GM18873 (cell line): ENCODE results near the gene PTPRE.

ENCODE experiments used
- ATAC-seq: cut with Tn5 transposase; IDR thresholded peaks from one replicate; pipeline ENCODE4 v1.9.1; 2021; ENCODE audit warnings: mild to moderate bottlenecking, moderate library complexity, moderate number of reproducible peaks; ENCODE audit not compliant: unreplicated experiment, low FRiP score

Gene PTPRE

GRCh38 chr10:127882391-127882790 is 24.5 kb upstream of the PTPRE start:
- no peak for ATAC-seq

- no peak for ATAC-seq
Observed at GRCh38 chr10:127882801-127883459, 24.0 kb upstream of the PTPRE start.

GRCh38 chr10:127883516-127883915 is 23.4 kb upstream of the PTPRE start:
- no peak for ATAC-seq

GRCh38 chr10:127884501-127884900 is 22.4 kb upstream of the PTPRE start:
- ATAC-seq = no peak

GRCh38 chr10:127886371-127887051 is 20.4 kb upstream of the PTPRE start:
- ATAC-seq = no peak

- ATAC-seq = no peak
Observed at GRCh38 chr10:127887541-127888415, 19.1 kb upstream of the PTPRE start.

- ATAC-seq = no peak
Observed at GRCh38 chr10:127888521-127889312, 18.2 kb upstream of the PTPRE start.

- no peak for ATAC-seq
Observed at GRCh38 chr10:127889605-127890195, 17.2 kb upstream of the PTPRE start.

- no peak for ATAC-seq
Observed at GRCh38 chr10:127890216-127890615, 16.7 kb upstream of the PTPRE start.

- no peak for ATAC-seq
Observed at GRCh38 chr10:127890832-127891334, 16.0 kb upstream of the PTPRE start.

- ATAC-seq = no peak
Observed at GRCh38 chr10:127892743-127893142, 14.2 kb upstream of the PTPRE start, which contains the start of gene CLRN3. Gene CLRN3 (minus strand): TSS chr10:127892941. CDS start chr10:127892784, 157 bp downstream.

GRCh38 chr10:127894146-127894545 is 12.8 kb upstream of the PTPRE start:
- ATAC-seq = no peak

GRCh38 chr10:127896590-127896989 is 10.3 kb upstream of the PTPRE start:
- ATAC-seq = no peak

- ATAC-seq = no peak
Observed at GRCh38 chr10:127897177-127897576, 9.7 kb upstream of the PTPRE start.

- no peak for ATAC-seq
Observed at GRCh38 chr10:127899766-127900387, 7.0 kb upstream of the PTPRE start.

GRCh38 chr10:127903789-127904188 is 3.1 kb upstream of the PTPRE start:
- no peak for ATAC-seq

GRCh38 chr10:127904311-127905000 is 2.4 kb upstream of the PTPRE start:
- no peak for ATAC-seq

GRCh38 chr10:127905001-127905847 is 1.7 kb upstream of the PTPRE start:
- ATAC-seq = no peak
